ENCODE measurements around the gene LSAMP.

DNA sequence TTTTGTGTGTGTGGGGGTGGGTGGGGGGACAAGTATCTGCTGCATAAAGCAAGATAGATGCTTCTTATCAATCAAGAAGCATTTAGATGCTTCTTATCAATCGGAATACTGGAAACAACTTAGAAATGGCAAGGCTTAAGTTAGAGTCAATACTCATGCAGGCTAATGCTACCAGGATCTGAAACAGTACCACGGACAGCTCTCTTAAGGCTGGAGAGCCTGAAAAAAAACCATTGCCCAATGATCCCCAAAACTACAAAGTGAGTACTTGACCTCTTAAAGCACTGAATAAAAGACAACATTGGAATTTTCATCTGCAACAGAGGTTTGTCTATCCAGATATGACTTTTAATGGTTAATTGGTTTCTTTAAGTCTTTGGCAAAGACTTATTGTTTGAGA, 559.7 kb downstream of the LSAMP start:
- TF ChIP-seq CTCF (conservative IDR thresholded peaks at IDR 0.05; ENCODE audit: low read depth, low read length) (no peak), MAZ (IDR thresholded peaks at IDR 0.05; ENCODE audit: borderline replicate concordance, low read depth, low read length) (no peak), POLR2A (IDR thresholded peaks at IDR 0.05; ENCODE audit: low read depth, low read length) (no peak), RFX5 (IDR thresholded peaks at IDR 0.05; ENCODE audit: low read depth, low read length) (no peak), FOS (IDR thresholded peaks at IDR 0.05; ENCODE audit: low read depth, low read length) (no peak), RAD21 (IDR thresholded peaks at IDR 0.05; ENCODE audit: low read length) (no peak), BHLHE40 (IDR thresholded peaks at IDR 0.05; ENCODE audit: low read depth, low read length) (no peak), RCOR1 (IDR thresholded peaks at IDR 0.05; ENCODE audit: insufficient replicate concordance, low read length) (no peak), USF2 (IDR thresholded peaks at IDR 0.05; ENCODE audit: low read depth, low read length) (no peak), MAFK (IDR thresholded peaks at IDR 0.05; ENCODE audit: low read depth, low read length) (no peak), SMC3 (IDR thresholded peaks at IDR 0.05; ENCODE audit: low read depth, low read length) (no peak), MXI1 (IDR thresholded peaks at IDR 0.05; ENCODE audit: borderline replicate concordance, low read depth, low read length) (no peak)
